ENCODE results near the gene CLOCK.

- TF ChIP-seq RFX5 (IDR thresholded peaks at IDR 0.05; ENCODE audit: low read depth, low read length), result no peak
- TF ChIP-seq SNIP1 (IDR thresholded peaks at IDR 0.05; ENCODE audit: low read depth), result no peak
- no peak for TF ChIP-seq EZH2 (IDR thresholded peaks at IDR 0.05; ENCODE audit: borderline replicate concordance, low read depth, low read length)
- TF ChIP-seq FOS (IDR thresholded peaks at IDR 0.05; ENCODE audit: extremely low read depth, insufficient read length), result no peak
- TF ChIP-seq, protein P1, sequence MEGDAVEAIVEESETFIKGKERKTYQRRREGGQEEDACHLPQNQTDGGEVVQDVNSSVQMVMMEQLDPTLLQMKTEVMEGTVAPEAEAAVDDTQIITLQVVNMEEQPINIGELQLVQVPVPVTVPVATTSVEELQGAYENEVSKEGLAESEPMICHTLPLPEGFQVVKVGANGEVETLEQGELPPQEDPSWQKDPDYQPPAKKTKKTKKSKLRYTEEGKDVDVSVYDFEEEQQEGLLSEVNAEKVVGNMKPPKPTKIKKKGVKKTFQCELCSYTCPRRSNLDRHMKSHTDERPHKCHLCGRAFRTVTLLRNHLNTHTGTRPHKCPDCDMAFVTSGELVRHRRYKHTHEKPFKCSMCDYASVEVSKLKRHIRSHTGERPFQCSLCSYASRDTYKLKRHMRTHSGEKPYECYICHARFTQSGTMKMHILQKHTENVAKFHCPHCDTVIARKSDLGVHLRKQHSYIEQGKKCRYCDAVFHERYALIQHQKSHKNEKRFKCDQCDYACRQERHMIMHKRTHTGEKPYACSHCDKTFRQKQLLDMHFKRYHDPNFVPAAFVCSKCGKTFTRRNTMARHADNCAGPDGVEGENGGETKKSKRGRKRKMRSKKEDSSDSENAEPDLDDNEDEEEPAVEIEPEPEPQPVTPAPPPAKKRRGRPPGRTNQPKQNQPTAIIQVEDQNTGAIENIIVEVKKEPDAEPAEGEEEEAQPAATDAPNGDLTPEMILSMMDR (IDR thresholded peaks at IDR 0.05 in 2 of 3, conservative IDR thresholded peaks at IDR 0.05 in 1 of 3; ENCODE audit: insufficient read depth in 2 of 3, low read depth in 1 of 3, low read length in 3 of 3), result no peak
- TF ChIP-seq HIVEP1 (CRISPR knock-in tag; IDR thresholded peaks at IDR 0.05), result no peak
- no peak for TF ChIP-seq GTF2F1 (IDR thresholded peaks at IDR 0.05; ENCODE audit: low read depth, low read length)
- no peak for TF ChIP-seq SIN3A (IDR thresholded peaks at IDR 0.05; ENCODE audit: borderline replicate concordance in 2 of 2, control insufficient read depth in 1 of 2, low read depth in 2 of 2, low read length in 2 of 2)
- no peak for TF ChIP-seq BDP1 (IDR thresholded peaks at IDR 0.05; ENCODE audit: insufficient read depth, insufficient read length)
- no peak for TF ChIP-seq ZNF778 (CRISPR knock-in tag; IDR thresholded peaks at IDR 0.05)
These were observed 104.2 kb downstream of the CLOCK start for GRCh38 chr4:55442541-55442940.

Measured in K562 (cell line).